Stimulated activated CD8-positive, alpha-beta memory T cell treated with anti-CD3 and anti-CD28 coated beads, Interleukin-4, amount 100 ng/mL, for 4 hours (primary cell): ENCODE measurements around the gene GJA4.

Source experiments
- DNase-seq, 2 donors: peaks; one replicate each; pipeline ENCODE4 v3.0.0-alpha.2; 2020; ENCODE audit warnings: low read depth in 2 of 2, low spot score in 1 of 2

Gene GJA4

GRCh38 chr1:34792868-34793727 lies at the start of gene GJA4:
Gene GJA4, plus strand, starts transcription at chr1:34792999. Its CDS starts 1,215 bp downstream, at chr1:34794214.
- no peak for DNase-seq

- no peak for DNase-seq
These were observed 49.0 kb upstream of the GJA4 start for GRCh38 chr1:34743775-34744174.

GRCh38 chr1:34744851-34745250 lies 47.9 kb upstream of the GJA4 start:
- no peak for DNase-seq

GRCh38 chr1:34745666-34746065 lies 47.1 kb upstream of the GJA4 start:
- DNase-seq, result no peak

- no peak for DNase-seq
These were observed 46.7 kb upstream of the GJA4 start for GRCh38 chr1:34746101-34746500.

- no peak for DNase-seq
These were observed 45.8 kb upstream of the GJA4 start for GRCh38 chr1:34746785-34747637.

- no peak for DNase-seq
These were observed 45.2 kb upstream of the GJA4 start for GRCh38 chr1:34747638-34747941.

GRCh38 chr1:34749992-34750391 lies 42.8 kb upstream of the GJA4 start:
- DNase-seq, result no peak

- DNase-seq, result no peak
These were observed 42.2 kb upstream of the GJA4 start for GRCh38 chr1:34750610-34751009.

GRCh38 chr1:34753163-34753562 lies 39.6 kb upstream of the GJA4 start:
- no peak for DNase-seq

- no peak for DNase-seq
These were observed 37.7 kb upstream of the GJA4 start, which contains the start of gene GJB5 for GRCh38 chr1:34754964-34755637. Gene GJB5, plus strand, starts transcription at chr1:34755047. Its CDS starts 2,284 bp downstream, at chr1:34757331.

- no peak for DNase-seq
These were observed 36.8 kb upstream of the GJA4 start for GRCh38 chr1:34755961-34756360.

- no peak for DNase-seq
These were observed 35.4 kb upstream of the GJA4 start for GRCh38 chr1:34757386-34757785.

GRCh38 chr1:34758751-34759150 lies 34.0 kb upstream of the GJA4 start:
- DNase-seq, result no peak

GRCh38 chr1:34759503-34760357 lies 33.1 kb upstream of the GJA4 start, which contains the start of gene GJB4:
Gene GJB4, plus strand, starts transcription at chr1:34759740. Its CDS starts 1,515 bp downstream, at chr1:34761255.
- no peak for DNase-seq

GRCh38 chr1:34761176-34761761 lies 31.5 kb upstream of the GJA4 start:
- DNase-seq, result no peak

GRCh38 chr1:34761776-34762307 lies 31.0 kb upstream of the GJA4 start:
- no peak for DNase-seq

GRCh38 chr1:34762474-34763141 lies 30.2 kb upstream of the GJA4 start:
- DNase-seq, result no peak

- no peak for DNase-seq
These were observed 29.5 kb upstream of the GJA4 start for GRCh38 chr1:34763142-34763781.
